H1 (cell line): ENCODE data around the gene GAMT. TPM values are rescaled to one million over a fixed set of nuclear protein-coding genes. Genes with fewer than 3 reads are reported as not detected.

Experiments used
- GTF2F1 ChIP-seq: IDR thresholded peaks from 2 replicates; pipeline ENCODE4 v1.6.1; 2012; ENCODE audit warnings: low read depth, low read length, improper control_type of control experiment, borderline replicate concordance
- polyA plus RNA-seq, 7 experiments: library from polyadenylated mRNA; depleted of rRNA in 3 of 7; stranded (reverse) in 5 of 7; unstranded in 2 of 7; fragments of >200 nt in 5 of 7; fragments of 200-250 nt in 2 of 7; gene quantifications; 1 replicate in 5 of 7; 2 replicates in 1 of 7; 4 replicates in 1 of 7; pipeline versions ENCODE4 v1.2.1 to v1.2.3, GENCODE V29; 2011 to 2013; ENCODE audit warnings: missing spikeins in 2 of 7, mixed read lengths in 2 of 7
- total RNA-seq: library from RNA; stranded (reverse); fragmentation: NEBNext Ultra II Directional; extraction: Animal tissue kit (Norgen Biotek cat#: 25700); gene quantifications from 2 replicates; pipeline ENCODE4 v1.2.1, GENCODE V29; 2021

The GAMT gene
- total and polyA plus RNA-seq, 2 of the 8 experiments (the other 6 are each of a cell fraction or from before 2014, with no cell fraction given) = 17.2 to 35.6 TPM

DNA sequence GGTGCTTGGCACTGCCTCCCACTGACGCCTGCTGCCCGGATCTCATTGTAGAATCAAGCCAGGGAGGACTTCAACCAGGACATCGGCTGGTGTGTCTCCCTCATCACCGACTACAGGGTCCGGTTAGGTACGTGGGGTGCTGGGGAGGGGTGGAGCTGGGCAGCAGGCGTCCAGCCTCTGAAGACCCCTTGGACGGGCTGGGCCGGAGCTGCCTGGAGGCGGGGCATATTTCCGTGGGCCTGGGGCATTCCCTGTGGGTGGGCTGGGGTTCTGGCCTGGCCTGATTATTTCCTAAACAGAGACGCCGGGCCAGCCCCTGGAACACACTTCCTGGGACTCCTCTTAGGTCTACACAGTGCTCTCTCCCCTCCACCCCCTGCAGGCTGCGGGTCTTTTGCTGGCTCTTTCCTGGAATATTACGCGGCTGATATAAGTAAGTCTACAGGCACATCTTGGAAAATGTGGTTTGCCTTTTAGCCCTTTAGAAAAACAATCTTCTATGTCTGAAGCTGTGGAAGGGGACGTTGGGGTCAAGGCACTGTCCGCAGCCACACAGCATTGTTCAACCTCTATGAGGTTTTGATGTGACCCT lies 32.0 kb downstream of the GAMT start (continued):
- no peak for TF ChIP-seq GTF2F1
